Measurements from ENCODE around the gene SLC7A5. TPM values are rescaled to one million over a fixed set of nuclear protein-coding genes. Genes with fewer than 3 reads are reported as not detected.
"Not testable (repeated sequence)": the region's sequence is repeated elsewhere in the genome, so short reads cannot be mapped to it uniquely, and the experiment has no call there.

The SLC7A5 gene
- total and polyA plus RNA-seq, 12 donors = 1.2 to 15.3 (median 4.1) TPM

GRCh38 chr16:87865902-87866555, 3.3 kb downstream of the SLC7A5 start:
- H3K9me3 ChIP-seq; DNase-seq; H3K36me3 ChIP-seq; intact Hi-C loops (cut with DNase I); H3K27me3 ChIP-seq; ATAC-seq: not testable (repeated sequence)
- H3K27ac ChIP-seq = peak overlapping the region in 1 of 10 donors; percentile 52
- peaks cover 0 to 44% (median 13%) of the 10 kb centered on the region in 9 donors for H3K4me1 ChIP-seq
- 87 to 90% methylated on average over 16 of the region's 16 CpGs for WGBS, 2 donors
- H3K4me3 ChIP-seq = peak overlapping the region in 1 of 10 donors; percentile 74

- DNase-seq (no peak), ATAC-seq (no peak)
- WGBS, 2 donors = 89 to 92% methylated on average over 15 of the region's 15 CpGs
- Histone ChIP-seq H3K4me3 (no peak overlapping the region), H3K27ac (no peak overlapping the region), H3K4me1 (peaks cover 2 to 43% (median 17%) of the 10 kb centered on the region in 9 donors), H3K27me3 (peaks cover 0 to 8% (median 0%) of the 10 kb centered on the region in 7 donors), H3K9me3 (no peaks in the 10 kb centered on the region), H3K36me3 (peaks cover 0 to 9% (median 0%) of the 10 kb centered on the region in 9 donors)
- intact Hi-C loops (cut with DNase I) = no loop called here
- no peak for TF ChIP-seq CTCF (IDR thresholded peaks at IDR 0.05)
Observed at GRCh38 chr16:87864331-87864989, 4.8 kb downstream of the SLC7A5 start.

GRCh38 chr16:87863327-87863635, 6.0 kb downstream of the SLC7A5 start:
- H3K27me3 ChIP-seq; DNase-seq; H3K4me3 ChIP-seq; H3K36me3 ChIP-seq; intact Hi-C loops (cut with DNase I); H3K9me3 ChIP-seq: not testable (repeated sequence)
- WGBS, 2 donors = 71 to 73% methylated on average over 9 of the region's 9 CpGs
- peaks cover 2 to 37% (median 11%) of the 10 kb centered on the region in 9 donors for H3K4me1 ChIP-seq
- peak overlapping the region in 4 of 10 donors; percentile 13 to 41 (median 22) for H3K27ac ChIP-seq
- ATAC-seq = peak in 6 of 8 donors; percentile 27 to 74 (median 52)

GRCh38 chr16:87862597-87863326, 6.5 kb downstream of the SLC7A5 start:
- intact Hi-C loops (cut with DNase I) = not testable (repeated sequence)

GRCh38 chr16:87861300-87862099, 7.8 kb downstream of the SLC7A5 start:
- ATAC-seq = peak in 1 of 8 donors; percentile 3
- intact Hi-C loops (cut with DNase I); H3K4me3 ChIP-seq; H3K36me3 ChIP-seq; DNase-seq; H3K9me3 ChIP-seq; H3K27me3 ChIP-seq: not testable (repeated sequence)
- peak overlapping the region in 1 of 10 donors; percentile 45 for H3K27ac ChIP-seq
- 91 to 92% methylated on average over 18 of the region's 18 CpGs for WGBS, 2 donors
- peaks cover 2 to 39% (median 20%) of the 10 kb centered on the region in 9 donors for H3K4me1 ChIP-seq

More at GRCh38 chr16:87862597-87863326, 6.5 kb downstream of the SLC7A5 start:
- H3K9me3 ChIP-seq, DNase-seq, ATAC-seq, H3K36me3 ChIP-seq, H3K4me3 ChIP-seq, H3K27me3 ChIP-seq: not testable (repeated sequence)
- H3K27ac ChIP-seq = peak overlapping the region in 5 of 10 donors; percentile 13 to 31 (median 21)
- 86 to 87% methylated on average over 26 of the region's 26 CpGs for WGBS, 2 donors
- H3K4me1 ChIP-seq = peaks cover 2 to 37% (median 14%) of the 10 kb centered on the region in 9 donors
